HG02938 (cell line): Measurements from ENCODE around the gene ANKLE1.

Experiments used
- ATAC-seq: cut with Tn5 transposase; IDR thresholded peaks from one replicate; pipeline ENCODE4 v1.9.1; 2021; ENCODE audit warnings: mild to moderate bottlenecking, moderate library complexity; ENCODE audit not compliant: unreplicated experiment

The ANKLE1 gene, protein sequence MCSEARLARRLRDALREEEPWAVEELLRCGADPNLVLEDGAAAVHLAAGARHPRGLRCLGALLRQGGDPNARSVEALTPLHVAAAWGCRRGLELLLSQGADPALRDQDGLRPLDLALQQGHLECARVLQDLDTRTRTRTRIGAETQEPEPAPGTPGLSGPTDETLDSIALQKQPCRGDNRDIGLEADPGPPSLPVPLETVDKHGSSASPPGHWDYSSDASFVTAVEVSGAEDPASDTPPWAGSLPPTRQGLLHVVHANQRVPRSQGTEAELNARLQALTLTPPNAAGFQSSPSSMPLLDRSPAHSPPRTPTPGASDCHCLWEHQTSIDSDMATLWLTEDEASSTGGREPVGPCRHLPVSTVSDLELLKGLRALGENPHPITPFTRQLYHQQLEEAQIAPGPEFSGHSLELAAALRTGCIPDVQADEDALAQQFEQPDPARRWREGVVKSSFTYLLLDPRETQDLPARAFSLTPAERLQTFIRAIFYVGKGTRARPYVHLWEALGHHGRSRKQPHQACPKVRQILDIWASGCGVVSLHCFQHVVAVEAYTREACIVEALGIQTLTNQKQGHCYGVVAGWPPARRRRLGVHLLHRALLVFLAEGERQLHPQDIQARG

DNA sequence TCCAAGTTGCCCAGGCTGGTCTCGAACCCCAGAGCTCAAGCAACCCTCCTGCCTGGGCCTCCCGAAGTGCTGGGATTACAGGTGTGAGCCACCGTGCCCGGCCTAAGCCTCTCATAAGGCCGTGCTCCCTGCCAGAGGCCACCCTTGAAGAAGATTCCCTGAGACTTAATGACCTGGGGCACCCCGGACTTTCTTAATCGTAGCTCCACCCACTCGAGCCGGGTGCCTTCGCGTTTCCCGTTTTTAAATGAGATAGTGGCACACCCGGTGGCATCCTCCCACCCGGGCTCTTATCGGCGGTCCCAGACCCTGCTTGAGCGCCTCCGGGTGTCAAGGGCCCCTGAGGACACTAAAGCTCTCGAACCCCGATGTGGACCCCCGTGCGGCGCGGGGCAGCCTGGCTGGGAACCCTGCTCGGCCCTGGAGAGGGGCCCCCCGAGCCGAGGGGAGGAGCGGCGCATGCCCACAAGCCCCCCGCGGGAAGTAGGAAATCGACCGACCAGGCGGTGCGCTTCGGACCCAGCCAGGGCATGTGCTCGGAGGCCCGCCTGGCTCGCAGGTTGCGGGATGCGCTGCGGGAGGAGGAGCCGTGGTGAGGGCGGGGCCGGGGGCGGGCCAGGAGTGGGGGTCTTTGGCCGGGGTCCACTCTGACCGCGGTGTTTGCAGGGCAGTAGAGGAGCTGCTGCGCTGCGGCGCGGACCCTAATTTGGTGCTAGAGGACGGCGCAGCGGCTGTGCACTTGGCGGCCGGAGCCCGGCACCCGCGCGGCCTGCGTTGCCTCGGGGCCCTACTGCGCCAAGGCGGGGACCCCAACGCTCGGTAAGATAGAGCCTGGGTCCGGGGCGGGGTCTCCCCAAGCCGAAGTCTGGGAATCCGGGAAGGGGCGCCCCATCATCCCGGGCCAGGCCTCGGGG, at the start of gene ANKLE1:
ANKLE1 (plus strand) TSS at position 511 of the 914 bp plus-strand sequence; CDS start at position 531, 20 bp downstream.
- ATAC-seq: no peak

- no peak for ATAC-seq
Observed at GRCh38 chr19:17232258-17232657, 49.4 kb upstream of the ANKLE1 start.

- no peak for ATAC-seq
Observed at GRCh38 chr19:17234911-17235299, 46.8 kb upstream of the ANKLE1 start.

DNA sequence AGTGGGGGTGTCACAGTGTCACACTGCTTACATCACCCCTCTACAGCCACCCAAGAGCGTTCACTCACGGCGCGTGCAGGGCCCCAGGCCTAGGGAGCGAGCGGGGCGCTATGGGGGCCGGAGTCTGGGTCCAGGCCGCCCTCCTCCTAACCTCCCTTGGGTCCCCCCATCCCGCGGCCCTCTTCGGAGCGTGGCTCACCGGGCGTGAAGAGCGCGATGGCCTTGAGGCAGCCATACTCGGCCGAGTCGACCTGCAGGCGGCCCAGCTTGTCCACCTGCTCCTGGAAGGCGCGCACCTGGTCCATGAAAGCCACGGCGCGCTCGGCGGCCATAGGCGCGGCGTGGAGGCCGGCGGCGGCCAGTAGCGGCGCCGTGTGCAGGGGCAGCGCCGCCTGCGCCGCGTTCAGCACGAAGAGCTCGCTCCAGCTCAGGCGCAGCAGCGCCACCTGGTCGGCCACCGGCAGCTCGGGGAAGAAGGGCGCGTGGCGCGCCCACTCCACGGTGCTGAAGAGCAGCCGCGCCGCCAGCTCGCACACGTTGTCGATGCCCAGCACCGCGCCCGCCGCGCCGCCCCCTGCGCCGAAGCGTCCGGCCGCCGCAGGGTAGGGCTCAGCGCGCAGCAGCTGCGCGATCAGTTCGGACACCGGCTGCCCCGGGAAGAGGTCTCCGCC, 46.3 kb upstream of the ANKLE1 start:
- no peak for ATAC-seq

- no peak for ATAC-seq
Observed at GRCh38 chr19:17235971-17236777, 45.5 kb upstream of the ANKLE1 start.

DNA sequence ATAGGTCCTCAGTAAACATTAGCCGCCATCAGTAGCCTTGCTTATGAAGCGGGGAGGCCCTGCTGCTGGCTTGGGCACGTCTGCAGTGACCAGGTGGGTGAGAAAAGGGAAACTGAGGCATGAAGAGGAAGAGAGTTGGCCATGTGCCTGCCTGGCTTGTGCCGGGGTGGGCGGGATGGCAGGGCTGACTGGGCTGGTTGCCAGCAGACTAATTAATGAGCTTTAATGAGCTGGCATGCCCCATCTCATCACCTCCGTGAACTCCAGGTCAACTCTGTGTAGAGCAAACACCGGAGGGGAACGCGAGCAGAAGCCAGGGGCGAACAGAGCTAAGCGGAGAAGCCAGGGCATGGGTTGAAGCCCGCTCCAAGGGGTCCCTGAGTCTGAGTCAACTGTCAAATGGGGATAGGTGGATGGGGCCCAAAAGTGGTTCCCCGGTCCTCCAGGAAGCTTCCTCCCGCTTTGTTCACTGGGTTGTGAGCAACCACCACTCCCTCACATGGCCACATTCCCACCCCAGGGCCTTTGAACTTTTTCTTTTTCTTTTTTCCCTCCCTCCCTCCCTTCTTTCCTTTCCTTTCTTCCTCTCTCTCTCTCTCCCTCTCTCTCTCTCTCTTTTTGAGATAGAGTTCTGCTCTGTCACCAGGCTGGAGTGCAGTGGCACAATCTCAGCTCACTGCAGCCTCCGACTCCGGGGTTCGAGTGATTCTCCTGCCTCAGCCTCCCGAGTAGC, 44.7 kb upstream of the ANKLE1 start:
- no peak for ATAC-seq

- ATAC-seq: no peak
Observed at GRCh38 chr19:17237747-17238706, 43.7 kb upstream of the ANKLE1 start.

GRCh38 chr19:17240062-17240752, 41.5 kb upstream of the ANKLE1 start:
- ATAC-seq: no peak

DNA sequence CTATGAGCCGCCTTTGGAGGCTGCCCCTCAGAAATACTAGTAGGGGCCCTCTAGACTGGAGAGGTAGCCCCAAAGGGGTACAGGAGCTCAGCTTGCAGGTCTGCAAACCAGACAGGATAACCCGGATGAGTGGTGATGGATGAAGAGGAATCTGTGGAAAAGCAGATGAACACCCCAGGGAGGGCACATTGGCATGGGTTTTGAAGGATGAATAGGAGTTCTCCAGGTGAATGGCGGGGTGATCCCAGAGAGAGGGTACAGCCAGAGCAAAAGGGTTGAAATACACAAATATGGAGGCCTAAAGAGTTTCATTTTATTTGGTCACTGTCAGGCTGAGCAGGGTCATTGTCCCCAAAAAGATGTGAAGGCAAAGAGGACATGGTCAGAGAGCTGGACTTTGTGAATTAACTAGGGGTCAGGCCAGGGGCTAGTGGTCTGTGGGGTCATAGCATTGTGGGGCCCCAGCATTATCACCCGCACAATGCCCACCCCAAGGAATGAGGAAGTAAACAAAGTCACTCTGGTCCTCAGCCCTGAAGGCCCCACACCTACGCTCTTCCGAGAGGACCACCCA, 40.8 kb upstream of the ANKLE1 start:
- no peak for ATAC-seq

GRCh38 chr19:17242431-17243208, 39.1 kb upstream of the ANKLE1 start:
- no peak for ATAC-seq

DNA sequence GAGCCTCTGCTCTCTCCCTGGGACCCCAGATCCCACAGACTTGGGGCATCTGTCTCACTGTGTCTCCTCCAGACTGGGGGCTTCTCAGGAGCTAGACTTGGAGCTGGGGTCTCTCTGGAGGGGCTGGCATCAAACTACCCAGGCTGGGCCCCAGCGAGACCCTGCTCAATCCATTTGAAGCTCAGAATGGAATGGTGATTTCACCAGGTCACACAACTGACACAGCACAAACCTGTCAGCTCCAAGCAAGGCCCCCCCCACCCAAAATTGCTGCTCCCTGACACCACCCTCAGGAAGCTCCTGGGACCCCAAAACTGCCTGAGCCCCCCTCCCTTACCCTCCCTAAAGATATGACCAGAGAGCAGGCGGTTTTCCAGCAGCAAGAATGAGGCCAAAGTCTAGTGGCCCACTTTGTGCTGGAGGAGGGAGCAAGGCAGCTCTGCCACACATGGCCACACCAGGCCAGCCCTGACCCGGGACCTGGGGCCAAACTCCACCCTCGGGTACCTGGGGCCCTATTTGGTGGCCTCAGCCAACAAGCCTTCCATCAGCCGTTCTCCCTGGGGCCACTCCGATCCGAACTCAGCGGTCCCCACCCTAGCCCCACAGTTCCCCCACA, 38.4 kb upstream of the ANKLE1 start:
- ATAC-seq: no peak

GRCh38 chr19:17243830-17244617, 37.7 kb upstream of the ANKLE1 start:
- ATAC-seq: no peak

GRCh38 chr19:17244618-17245534, 36.8 kb upstream of the ANKLE1 start:
- no peak for ATAC-seq

DNA sequence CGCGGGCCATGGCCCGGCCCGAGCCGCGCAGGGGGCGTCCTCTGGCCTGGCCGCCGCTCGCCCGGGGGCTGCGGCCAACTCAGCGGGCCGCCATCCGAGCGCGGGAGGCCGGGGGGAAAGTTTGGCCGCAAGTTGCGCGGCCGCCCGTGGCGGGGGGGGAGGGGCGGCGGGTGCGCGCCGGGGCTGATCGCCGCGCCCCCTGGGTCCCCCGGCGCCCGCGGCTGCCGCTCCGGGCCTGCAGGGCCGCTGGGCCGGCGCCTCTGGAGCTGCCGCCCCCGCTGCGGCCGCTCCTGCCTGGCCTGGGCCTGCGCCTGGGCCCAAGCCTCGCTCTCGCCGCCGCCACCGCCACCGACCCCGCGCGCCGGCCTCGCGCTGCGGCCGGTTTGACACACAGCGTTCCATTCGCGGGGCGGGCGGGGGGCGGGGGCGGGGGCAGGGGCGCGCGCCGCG, 36.1 kb upstream of the ANKLE1 start, which contains the start of gene NR2F6:
NR2F6 (minus strand) TSS at position 385 of the 450 bp plus-strand sequence. CDS start 699 bp downstream, outside the sequence.
- no peak for ATAC-seq
